ENCODE data around the gene FOXO3. TPM values are rescaled to one million over a fixed set of nuclear protein-coding genes. Genes with fewer than 3 reads are reported as not detected.
A peak's percentile ranks its signal among the peaks of the same experiment; 100 is the strongest.
"Not testable (repeated sequence)": the region's sequence is repeated elsewhere in the genome, so short reads cannot be mapped to it uniquely, and the experiment has no call there.

The FOXO3 gene
- total RNA-seq, 1 donor from 2014 or later: 15.5 TPM

- DNase-seq (ENCODE audit: low read depth, low spot score): not testable (repeated sequence)
Measured at GRCh38 chr6:108682383-108683119, 121.8 kb downstream of the FOXO3 start.

DNA sequence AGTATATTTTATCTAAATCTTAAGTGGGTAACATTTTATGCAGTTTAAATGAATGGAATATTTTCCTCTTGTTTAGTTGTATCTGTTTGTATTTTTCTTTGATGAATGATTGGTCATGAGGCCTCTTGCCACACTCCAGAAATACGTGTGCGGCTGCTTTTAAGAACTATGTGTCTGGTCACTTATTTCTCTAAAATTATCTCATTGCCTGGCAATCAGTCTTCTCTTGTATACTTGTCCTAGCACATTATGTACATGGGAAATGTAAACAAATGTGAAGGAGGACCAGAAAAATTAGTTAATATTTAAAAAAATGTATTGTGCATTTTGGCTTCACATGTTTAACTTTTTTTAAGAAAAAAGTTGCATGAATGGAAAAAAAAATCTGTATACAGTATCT is 123.3 kb downstream of the FOXO3 start:
- DNase-seq (ENCODE audit: low read depth, low spot score): not testable (repeated sequence)

DNA sequence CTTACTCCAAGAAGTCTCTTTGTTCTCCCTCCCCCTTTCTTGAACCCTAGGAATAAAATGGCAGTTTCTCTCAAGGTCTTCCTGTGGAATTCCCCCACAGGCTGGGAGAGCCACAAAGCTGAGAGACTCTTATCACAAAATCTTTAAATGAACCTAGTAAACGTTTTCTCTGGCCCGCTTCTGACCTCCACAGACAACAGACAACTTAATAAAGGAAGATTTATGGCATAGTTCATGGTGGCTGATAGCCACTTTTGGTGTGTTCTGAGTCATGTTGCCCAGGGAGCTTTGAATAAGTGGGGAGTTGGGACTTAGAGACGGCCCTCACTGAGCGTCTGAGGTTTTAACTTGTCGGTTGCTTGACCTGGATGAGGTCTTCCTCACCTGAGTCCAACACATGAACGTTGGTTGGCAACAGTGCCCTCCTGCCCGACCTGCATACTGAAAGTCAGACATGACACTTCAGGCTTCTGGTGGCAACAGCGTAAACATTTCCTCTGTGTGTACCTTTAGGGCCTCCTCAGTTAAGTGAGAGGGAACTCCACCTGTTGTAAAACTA is 124.1 kb downstream of the FOXO3 start:
- no peak for DNase-seq (ENCODE audit: low read depth, low spot score)

DNA sequence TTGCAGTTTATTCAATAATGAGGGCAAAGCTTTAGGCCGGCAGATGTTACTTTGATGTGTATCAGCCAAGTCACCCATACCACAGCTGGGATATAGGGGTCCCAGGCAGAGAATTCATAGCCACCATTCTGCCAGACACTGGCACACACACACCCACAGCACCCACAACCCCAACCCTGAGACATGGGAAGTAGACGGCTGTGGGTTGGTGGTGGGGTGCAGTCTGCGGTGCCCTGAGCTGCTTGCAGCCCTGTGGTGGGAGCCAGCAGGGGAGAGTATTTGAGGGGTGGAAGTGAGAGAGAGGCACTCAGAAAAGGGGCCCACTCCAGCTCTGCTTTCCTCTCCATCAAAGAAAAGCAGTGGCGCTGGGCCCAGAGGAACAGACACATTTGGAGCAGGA is 125.3 kb downstream of the FOXO3 start:
- DNase-seq (ENCODE audit: low read depth, low spot score): no peak

GRCh38 chr6:108686896-108687295 is 126.2 kb downstream of the FOXO3 start:
- DNase-seq (ENCODE audit: low read depth, low spot score): no peak

DNA sequence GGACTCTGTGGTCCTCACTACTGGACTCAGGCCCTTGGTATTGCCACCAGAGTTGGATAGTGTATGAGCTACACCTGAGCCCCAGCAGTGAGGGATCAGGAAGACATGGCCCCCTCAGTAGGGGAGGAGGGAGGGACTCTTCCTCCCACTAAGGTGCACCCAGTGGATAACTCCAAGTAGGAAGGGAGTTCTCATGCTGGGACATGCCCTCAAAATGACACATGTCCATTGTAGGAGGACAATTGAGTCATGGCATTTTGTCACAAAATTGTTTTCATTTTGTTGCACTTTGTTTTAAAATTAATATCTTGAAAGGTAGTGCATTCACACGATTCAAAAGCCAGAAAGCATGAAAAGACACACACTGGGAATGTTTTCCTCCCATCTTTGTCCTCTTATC is 127.2 kb downstream of the FOXO3 start:
- DNase-seq (ENCODE audit: low read depth, low spot score): no peak

GRCh38 chr6:108689272-108690161 is 128.8 kb downstream of the FOXO3 start:
- no peak for DNase-seq (ENCODE audit: low read depth, low spot score)

DNA sequence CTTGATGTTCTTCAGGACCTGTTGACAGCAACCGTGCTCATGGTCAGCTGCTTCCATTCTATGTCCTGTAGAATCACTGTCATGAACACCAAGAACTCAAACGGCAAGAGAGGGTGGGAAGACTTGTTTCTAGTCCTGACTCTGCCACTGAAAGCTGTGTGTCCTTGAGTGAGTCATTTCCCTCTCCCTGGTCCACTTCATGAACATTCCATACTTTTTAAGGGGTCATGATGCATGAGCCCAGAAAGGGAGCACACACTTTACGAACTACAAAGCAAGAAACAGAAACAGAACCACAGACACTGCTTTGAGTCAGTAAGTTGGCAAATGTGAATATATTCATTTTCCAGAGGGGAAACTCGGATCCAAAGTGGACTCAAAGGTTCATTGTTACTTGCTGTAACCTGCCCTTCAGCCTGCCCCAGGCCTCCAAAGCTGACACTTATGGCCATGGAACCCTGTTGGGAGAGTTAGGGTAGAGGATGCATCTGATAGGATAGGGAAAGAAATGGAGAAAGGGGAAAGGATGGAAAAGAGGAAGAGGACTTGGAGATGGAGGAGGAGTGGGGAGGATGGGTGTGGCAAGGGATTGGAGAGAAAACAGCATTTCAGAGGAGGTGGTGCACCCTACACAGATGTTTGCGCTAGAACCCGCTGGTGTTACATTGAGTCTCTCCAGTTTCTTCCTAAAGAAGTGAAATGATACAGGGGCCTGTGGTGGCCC is 129.8 kb downstream of the FOXO3 start:
- no peak for DNase-seq (ENCODE audit: low read depth, low spot score)

DNA sequence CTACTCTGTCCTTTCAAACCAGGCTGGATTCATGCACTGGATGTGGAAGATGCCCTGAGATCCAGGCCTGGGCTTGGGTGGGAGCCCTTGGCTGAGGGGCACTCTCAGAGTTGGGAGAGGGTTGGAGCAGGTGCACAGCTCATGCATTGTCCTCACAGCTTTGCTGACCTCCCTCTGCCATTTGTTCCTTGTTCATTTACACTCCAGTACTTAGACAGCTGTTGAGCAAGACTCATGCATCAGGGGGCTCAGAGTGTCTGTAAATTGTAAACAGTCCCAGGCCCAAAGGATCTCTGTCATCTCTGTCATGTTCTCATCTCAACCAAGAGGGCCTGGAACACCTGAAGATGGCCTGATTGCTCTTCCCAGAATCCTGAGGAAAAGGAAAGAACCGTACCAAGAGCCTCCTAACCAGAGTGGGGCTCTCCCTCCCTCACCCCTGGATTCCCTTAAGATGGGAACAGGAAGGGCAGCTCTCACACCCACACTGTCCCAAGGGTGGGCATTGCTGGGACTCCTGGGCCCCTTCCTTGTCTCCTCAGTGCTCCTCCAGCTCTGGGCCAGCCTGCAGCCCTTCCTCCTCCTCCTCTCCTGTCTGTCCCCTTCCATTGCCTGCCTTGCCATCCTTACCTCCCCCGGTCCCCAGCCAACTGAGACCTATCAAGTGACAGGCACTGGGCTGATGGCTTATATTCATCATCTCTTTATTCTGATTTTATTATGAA is 132.9 kb downstream of the FOXO3 start:
- no peak for DNase-seq (ENCODE audit: low read depth, low spot score)

DNA sequence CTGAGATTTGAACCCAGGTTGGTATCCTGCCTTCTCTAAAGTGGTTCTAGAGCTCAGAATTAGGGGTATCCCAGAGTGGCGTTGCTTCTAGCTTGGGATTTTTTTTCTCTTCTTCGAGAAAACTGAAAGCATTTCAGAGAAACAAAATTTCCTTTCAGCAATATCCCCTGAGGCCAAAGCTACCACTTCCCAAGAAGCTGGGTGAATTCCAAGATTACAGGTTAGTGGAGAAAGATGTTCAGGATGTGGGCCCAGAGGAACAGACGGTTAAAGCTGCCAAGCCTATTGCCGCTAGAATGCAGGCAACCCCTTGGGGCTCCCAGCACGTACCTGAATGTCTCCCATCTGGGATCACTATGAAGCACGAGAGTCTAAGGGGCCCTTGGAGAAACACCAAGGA is 134.1 kb downstream of the FOXO3 start:
- no peak for DNase-seq (ENCODE audit: low read depth, low spot score)

- DNase-seq (ENCODE audit: low read depth, low spot score): no peak
Measured at GRCh38 chr6:108697561-108698161, 136.9 kb downstream of the FOXO3 start.

GRCh38 chr6:108698593-108699289 is 138.0 kb downstream of the FOXO3 start:
- no peak for DNase-seq (ENCODE audit: low read depth, low spot score)

DNA sequence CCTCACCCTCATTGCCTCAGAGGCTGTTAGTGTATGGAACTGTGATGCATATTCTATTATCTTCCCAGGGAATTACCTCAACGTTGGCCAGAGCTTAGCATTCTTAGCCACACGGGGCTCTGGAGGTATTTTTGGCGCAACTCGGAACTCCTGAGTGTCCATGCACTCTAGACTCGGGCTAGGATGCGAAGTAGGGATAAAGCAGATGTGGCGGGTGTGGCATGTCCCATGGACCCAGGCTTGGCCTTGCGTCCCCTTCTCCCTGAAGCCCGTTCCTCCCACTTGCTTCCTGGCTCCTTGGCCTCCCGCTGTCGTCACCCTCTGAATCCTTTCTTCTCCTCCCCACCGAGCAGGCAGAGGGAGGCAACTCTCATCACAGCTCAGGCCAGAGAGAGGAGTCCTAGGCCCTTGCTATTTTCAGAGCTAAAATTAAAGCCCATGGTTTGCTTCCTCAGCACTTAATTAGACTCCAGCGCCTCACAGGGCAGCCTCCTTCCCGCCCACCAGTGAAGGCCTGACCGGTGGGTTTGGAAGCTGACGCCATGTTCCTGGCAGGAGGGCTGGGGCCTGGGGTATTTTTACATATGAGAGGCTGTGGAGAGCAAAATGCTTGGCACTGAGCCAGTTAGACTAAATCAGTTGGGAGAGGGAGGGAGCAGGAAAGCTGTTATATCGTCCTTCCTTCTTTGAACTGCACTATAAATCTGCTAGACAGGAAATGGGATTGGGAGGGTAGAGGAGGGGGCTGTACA is 138.7 kb downstream of the FOXO3 start:
- no peak for DNase-seq (ENCODE audit: low read depth, low spot score)

DNA sequence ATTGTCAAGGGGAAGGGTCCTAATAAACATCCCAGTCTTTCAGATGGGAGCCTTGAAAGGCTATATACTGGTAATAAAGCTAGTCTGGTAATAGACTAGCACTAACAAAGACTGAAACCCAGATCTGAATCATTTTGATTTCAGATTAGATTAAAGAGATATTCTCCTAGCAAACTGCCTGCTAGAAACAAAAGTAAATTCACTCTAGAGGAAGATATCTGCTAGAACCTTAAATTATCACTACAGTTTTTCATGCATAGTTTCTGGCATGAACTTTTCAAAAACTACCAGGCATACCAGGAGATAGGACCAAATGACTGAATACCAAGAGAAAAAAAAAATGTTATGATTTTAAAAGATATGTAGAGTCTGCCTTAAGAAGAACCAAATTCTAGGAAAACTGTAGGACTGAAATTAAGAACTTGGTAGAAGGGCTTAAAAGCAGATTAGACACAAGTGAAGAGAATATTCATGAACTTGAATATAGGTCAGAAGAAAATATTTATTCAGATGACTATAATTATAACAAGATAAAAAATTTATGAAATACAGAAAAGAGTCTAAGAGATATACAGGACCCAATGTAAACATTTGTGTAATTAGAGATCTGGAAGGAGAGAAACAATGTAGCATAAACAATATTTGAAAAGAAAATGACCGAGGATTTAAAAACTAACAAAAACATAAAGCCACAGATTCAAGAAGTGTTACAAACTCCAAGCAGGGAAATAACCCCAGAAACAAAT is 141.6 kb downstream of the FOXO3 start:
- no peak for DNase-seq (ENCODE audit: low read depth, low spot score)

DNA sequence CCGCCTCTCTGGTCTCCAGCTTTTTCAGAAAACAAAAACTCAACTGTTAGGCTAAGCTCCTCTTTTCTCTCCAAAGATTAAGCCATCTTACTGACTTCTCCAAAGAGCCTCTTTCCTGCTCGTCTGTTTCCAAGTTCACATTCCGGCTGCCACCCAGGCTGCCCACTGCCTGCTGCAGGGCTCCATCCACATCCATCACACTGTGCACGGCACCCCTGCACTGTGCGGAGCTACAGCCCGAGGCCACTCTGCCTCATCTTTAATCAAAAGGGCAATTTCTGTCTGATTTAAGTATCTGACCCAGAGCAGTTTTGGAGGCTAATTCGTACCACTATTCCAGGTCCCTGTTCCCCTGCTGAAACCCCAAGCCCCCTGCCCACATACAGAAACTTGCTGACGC is 145.9 kb downstream of the FOXO3 start:
- no peak for DNase-seq (ENCODE audit: low read depth, low spot score)

DNA sequence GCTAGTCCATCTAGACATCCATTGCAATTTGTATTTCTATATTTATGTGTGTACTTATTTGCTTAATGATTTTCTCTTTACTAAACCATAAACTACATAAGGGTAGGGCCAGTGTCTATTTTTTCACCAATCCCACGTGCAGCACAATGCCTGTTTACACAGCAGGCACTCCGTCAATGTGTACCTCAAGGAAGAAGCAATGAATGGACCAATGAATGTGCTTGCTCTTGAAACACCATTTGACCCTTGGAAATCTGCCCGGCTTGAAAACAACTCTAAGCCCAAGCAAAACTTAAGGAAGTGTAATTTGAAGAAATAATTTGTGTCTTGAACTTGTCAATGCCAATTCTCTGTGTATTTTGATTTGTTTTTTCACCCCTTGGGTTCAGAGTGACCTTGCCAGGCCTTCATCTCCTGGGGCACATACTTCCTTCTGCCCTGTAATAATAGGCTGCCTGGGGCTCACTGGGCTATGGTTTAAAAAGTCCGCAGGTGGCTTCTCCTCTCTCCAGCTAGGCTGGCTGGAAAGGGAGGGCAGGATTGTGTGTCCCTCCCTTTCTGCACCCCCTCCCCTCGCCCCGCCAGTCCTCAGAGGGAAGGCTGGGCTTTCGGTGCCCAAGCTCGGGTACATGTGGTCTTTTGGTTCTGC is 146.7 kb downstream of the FOXO3 start:
- peak; percentile 15 for DNase-seq (ENCODE audit: low read depth, low spot score)

GRCh38 chr6:108710030-108710429 is 149.3 kb downstream of the FOXO3 start:
- no peak for DNase-seq (ENCODE audit: low read depth, low spot score)

DNA sequence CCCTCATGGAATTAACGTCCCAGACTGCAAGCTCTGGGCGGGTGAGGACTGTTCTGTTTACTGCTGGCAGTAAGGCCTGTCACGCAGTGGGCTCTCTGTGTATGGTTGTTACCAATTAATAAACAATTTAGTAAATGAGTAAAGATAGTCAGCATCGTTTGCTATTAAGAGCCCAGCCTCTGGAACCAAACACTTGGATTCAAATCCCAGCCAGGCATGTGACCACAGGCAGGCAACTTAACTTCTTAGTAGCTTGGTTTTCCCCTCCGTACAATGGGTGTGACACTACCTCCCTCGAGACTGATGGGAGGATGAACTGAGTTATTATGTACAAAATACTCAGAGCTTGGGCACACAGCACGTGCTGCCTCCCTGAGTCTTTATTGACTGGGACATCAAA is 149.8 kb downstream of the FOXO3 start:
- DNase-seq (ENCODE audit: low read depth, low spot score): no peak

All from pulmonary artery endothelial cell (primary cell).